ENCODE results near the gene STAM. TPM values are rescaled to one million over a fixed set of nuclear protein-coding genes. Genes with fewer than 3 reads are reported as not detected.

STAM gene
- total RNA-seq, 1 experiment from 2014 or later, result 29.3 TPM

GRCh38 chr10:17701301-17701700 is 57.4 kb downstream of the STAM start:
- no peak overlapping the region for H2BK12ac ChIP-seq (ENCODE audit: insufficient read length, low read depth, low read length)
- Mint-ChIP-seq H3K4me1 (no peaks in the 10 kb centered on the region), H3K9me3 (no peaks in the 10 kb centered on the region), H3K36me3 (ENCODE audit: insufficient read depth in 1 of 3, low read depth in 3 of 3) (peaks cover 2 to 33% (median 19%) of the 10 kb centered on the region in 3 experiments; a peak in 5 of 7 replicates), H3K27me3 (ENCODE audit: low read depth) (no peaks in the 10 kb centered on the region), H3K4me3 (no peak overlapping the region), H3K27ac (no peak overlapping the region)
- no peaks in the 10 kb centered on the region for H3K79me1 ChIP-seq (ENCODE audit: insufficient read depth, low read depth, low read length, poor library complexity, severe bottlenecking)
- no peak overlapping the region for H4K91ac ChIP-seq (ENCODE audit: insufficient read length, low read depth, low read length)
- H2AK5ac ChIP-seq (ENCODE audit: insufficient read length, low read length), result no peak overlapping the region
- no peak overlapping the region for H2AFZ ChIP-seq (ENCODE audit: low read length)
- no peak overlapping the region for H3K56ac ChIP-seq (ENCODE audit: insufficient read length, low read depth, low read length)
- TF ChIP-seq CTCF (conservative IDR thresholded peaks at IDR 0.05), result no peak
- no peak overlapping the region for H3K27ac ChIP-seq (ENCODE audit: insufficient read length, low read depth, low read length)
- no peak overlapping the region for H2BK120ac ChIP-seq (ENCODE audit: low read depth, low read length, poor library complexity, severe bottlenecking)
- no peaks in the 10 kb centered on the region for H3K79me2 ChIP-seq (ENCODE audit: insufficient read depth, low read length)
- no peak overlapping the region for H3K14ac ChIP-seq (ENCODE audit: insufficient read depth, low read length)
- H2BK5ac ChIP-seq (ENCODE audit: insufficient read length, low read length), result no peak overlapping the region
- no peaks in the 10 kb centered on the region for H3K27me3 ChIP-seq (ENCODE audit: insufficient read depth, low read length)
- H3K18ac ChIP-seq (ENCODE audit: insufficient read length, low read depth, low read length), result no peak overlapping the region
- no peak overlapping the region for H4K5ac ChIP-seq (ENCODE audit: insufficient read length, low read depth, low read length)
- H4K20me1 ChIP-seq (ENCODE audit: control insufficient read depth, insufficient read depth, insufficient read length), result no peaks in the 10 kb centered on the region
- no peak overlapping the region for H4K8ac ChIP-seq (replicated peaks; ENCODE audit: insufficient read length, low read depth, low read length)
- no peak overlapping the region for H2BK20ac ChIP-seq (ENCODE audit: low read depth, low read length, poor library complexity, severe bottlenecking)
- no peaks in the 10 kb centered on the region for H3K4me1 ChIP-seq (ENCODE audit: insufficient read depth, low read length)
- H3K23me2 ChIP-seq (ENCODE audit: insufficient read length, low read depth, low read length, poor library complexity, severe bottlenecking), result no peaks in the 10 kb centered on the region
- H3K4me2 ChIP-seq (ENCODE audit: insufficient read depth, insufficient read length, low read length), result no peak overlapping the region
- H3K9ac ChIP-seq (ENCODE audit: extremely low read depth, insufficient read length, low read length), result no peak overlapping the region
- no peak overlapping the region for H3K4ac ChIP-seq (ENCODE audit: low read depth, low read length)
- no peaks in the 10 kb centered on the region for H3K9me3 ChIP-seq (ENCODE audit: control insufficient read depth, low read depth, low read length)
- H2BK15ac ChIP-seq (ENCODE audit: low read depth, low read length), result no peak overlapping the region
- no peak for DNase-seq
- no peak overlapping the region for H3T11ph ChIP-seq (ENCODE audit: low read length)
- no peak overlapping the region for H3K23ac ChIP-seq (ENCODE audit: insufficient read length, low read depth, low read length)
- WGBS (ENCODE audit: extremely low coverage, insufficient read length, low lambda C conversion rate), result 100% methylated on average over 1 of the region's 3 CpGs

All from H9 (cell line).